Liver (tissue), 9 donors: Measurements from ENCODE around the gene LRRC32. TPM values are rescaled to one million over a fixed set of nuclear protein-coding genes. Genes with fewer than 3 reads are reported as not detected.

ENCODE experiments used
- DNase-seq: peaks from one replicate; pipeline ENCODE4 v3.0.0-alpha.2; 2017; ENCODE audit warnings: low spot score
- H3K27ac ChIP-seq, 2 donors: one replicate each; pipeline ENCODE4 v1.7.0; 2013; ENCODE audit warnings: inconsistent platforms in 2 of 2, low read length in 2 of 2, control low read depth in 1 of 2, low read depth in 1 of 2, mild to moderate bottlenecking in 1 of 2
- H3K27me3 ChIP-seq, 4 donors: one replicate each; pipeline versions ENCODE4 v1.6.1 to v1.7.0; 2013; ENCODE audit warnings: low read length in 3 of 4, inconsistent platforms in 1 of 4, mild to moderate bottlenecking in 1 of 4, moderate library complexity in 1 of 4; ENCODE audit not compliant: control insufficient read depth in 4 of 4, insufficient read depth in 4 of 4
- H3K36me3 ChIP-seq, 4 donors: one replicate each; pipeline versions ENCODE4 v1.6.1 to v1.7.0; 2013; ENCODE audit warnings: low read length in 3 of 4, mild to moderate bottlenecking in 3 of 4, low read depth in 1 of 4, moderate library complexity in 1 of 4; ENCODE audit not compliant: control insufficient read depth in 4 of 4, insufficient read depth in 3 of 4
- H3K4me1 ChIP-seq, 4 donors: one replicate each; pipeline versions ENCODE4 v1.6.1 to v1.7.0; 2013; ENCODE audit warnings: low read length in 3 of 4, mild to moderate bottlenecking in 3 of 4, moderate library complexity in 1 of 4; ENCODE audit not compliant: control insufficient read depth in 4 of 4, insufficient read depth in 4 of 4
- H3K4me3 ChIP-seq, 3 donors: one replicate each; pipeline versions ENCODE4 v1.6.1 to v1.7.0; 2013; ENCODE audit warnings: low read length in 3 of 3, control low read depth in 1 of 3, low read depth in 1 of 3, mild to moderate bottlenecking in 1 of 3
- H3K9ac ChIP-seq, 2 donors: one replicate each; pipeline ENCODE4 v1.7.0; 2013; ENCODE audit warnings: low read length in 2 of 2, mild to moderate bottlenecking in 2 of 2, moderate library complexity in 2 of 2, control low read depth in 1 of 2, low read depth in 1 of 2
- H3K9me3 ChIP-seq, 4 donors: one replicate each; pipeline versions ENCODE4 v1.6.1 to v1.7.0; 2013; ENCODE audit warnings: low read length in 3 of 4; ENCODE audit not compliant: control insufficient read depth in 4 of 4
- ATF3 ChIP-seq: IDR thresholded peaks from 2 replicates; pipeline ENCODE4 v1.6.1; 2016; ENCODE audit warnings: antibody characterized with exemption
- CTCF ChIP-seq: fragments of 150-350 bp; IDR thresholded peaks from 2 replicates; pipeline ENCODE4 v1.5.1; 2017; ENCODE audit warnings: improper control_type of control experiment, low read depth, low read length; ENCODE audit not compliant: missing input control
- EGR1 ChIP-seq, 2 donors: IDR thresholded peaks; 2 replicates each; pipeline ENCODE4 v1.6.1; 2016 to 2018; ENCODE audit warnings: antibody characterized with exemption in 2 of 2, low read depth in 2 of 2
- FOXA1 ChIP-seq: IDR thresholded peaks from 2 replicates; pipeline ENCODE4 v1.6.1; 2016; ENCODE audit warnings: antibody characterized with exemption
- FOXA2 ChIP-seq: IDR thresholded peaks from 2 replicates; pipeline ENCODE4 v1.6.1; 2016; ENCODE audit warnings: antibody characterized with exemption
- GABPA ChIP-seq, 2 donors: IDR thresholded peaks in 1 of 2; conservative IDR thresholded peaks in 1 of 2; 2 replicates each; pipeline ENCODE4 v1.6.1; 2016; ENCODE audit warnings: antibody characterized with exemption in 2 of 2, mild to moderate bottlenecking in 1 of 2, moderate library complexity in 1 of 2
- HNF4A ChIP-seq, 2 donors: conservative IDR thresholded peaks; 2 replicates each; pipeline ENCODE4 v1.6.1; 2016; ENCODE audit warnings: antibody characterized with exemption in 2 of 2, mild to moderate bottlenecking in 2 of 2
- HNF4G ChIP-seq: IDR thresholded peaks from 2 replicates; pipeline ENCODE4 v1.6.1; 2016; ENCODE audit warnings: antibody characterized with exemption
- JUND ChIP-seq, 2 donors: IDR thresholded peaks; 2 replicates each; pipeline ENCODE4 v1.6.1; 2016; ENCODE audit warnings: antibody characterized with exemption in 2 of 2
- NR2F2 ChIP-seq: IDR thresholded peaks from 2 replicates; pipeline ENCODE4 v1.6.1; 2016; ENCODE audit warnings: antibody characterized with exemption
- RAD21 ChIP-seq, 2 donors: IDR thresholded peaks; 2 replicates each; pipeline ENCODE4 v1.6.1; 2016; ENCODE audit warnings: antibody characterized with exemption in 2 of 2, mild to moderate bottlenecking in 2 of 2
- RXRA ChIP-seq, 2 donors: IDR thresholded peaks; 2 replicates each; pipeline ENCODE4 v1.6.1; 2017 to 2018; ENCODE audit warnings: antibody characterized with exemption in 2 of 2, mild to moderate bottlenecking in 1 of 2
- SP1 ChIP-seq: IDR thresholded peaks from 2 replicates; pipeline ENCODE4 v1.6.1; 2018; ENCODE audit warnings: antibody characterized with exemption, mild to moderate bottlenecking
- TAF1 ChIP-seq: conservative IDR thresholded peaks from 2 replicates; pipeline ENCODE4 v1.6.1; 2016; ENCODE audit warnings: antibody characterized with exemption, mild to moderate bottlenecking
- YY1 ChIP-seq: IDR thresholded peaks from 2 replicates; pipeline ENCODE4 v1.6.1; 2016; ENCODE audit warnings: antibody characterized with exemption, mild to moderate bottlenecking
- WGBS: extraction: QIAGEN DNeasy Blood & Tissue Kit; methylation state at CpG from one replicate; pipeline ENCODE4 v1.1.7; 2013; 5-methylcytosine and 5-hydroxymethylcytosine counted together
- polyA plus RNA-seq, 2 donors: library from polyadenylated mRNA; stranded (reverse) in 1 of 2; unstranded in 1 of 2; fragments of 200-250 nt in 1 of 2; fragments of >200 nt in 1 of 2; fragmentation: Nextera tagmentation in 1 of 2; extraction: Ambion mirVana in 1 of 2; gene quantifications; one replicate each; pipeline versions ENCODE4 v1.2.1 to v1.2.3, GENCODE V29; 2013 to 2015
- total RNA-seq, 2 donors: library from RNA; depleted of rRNA; stranded (reverse); fragments of >200 nt; gene quantifications; one replicate each; pipeline ENCODE4 v1.2.3, GENCODE V29; 2014
- TF ChIP-seq, protein P1 (sequence below): IDR thresholded peaks from 2 replicates; pipeline ENCODE4 v1.6.1; 2016; ENCODE audit warnings: antibody characterized with exemption
- TF ChIP-seq, protein P2 (sequence below): IDR thresholded peaks from 2 replicates; pipeline ENCODE4 v1.6.1; 2016; ENCODE audit warnings: antibody characterized with exemption
- donor health status: healthy.
- donor health status: healthy.
- donor health status: healthy.
- donor health status: healthy.
- donor health status: healthy.

Gene LRRC32
- total and polyA plus RNA-seq, 4 donors = 5.4 to 15.4 (median 9.3) TPM

- H3K9ac ChIP-seq = no peak overlapping the region
- no peaks in the 10 kb centered on the region for H3K9me3 ChIP-seq
- TF ChIP-seq SP1 = no peak
- TF ChIP-seq FOXA2 = no peak
- no peak for TF ChIP-seq CTCF
- TF ChIP-seq JUND (IDR thresholded peaks at IDR 0.05) = no peak
- no peak for TF ChIP-seq RAD21 (IDR thresholded peaks at IDR 0.05)
- no peak for TF ChIP-seq YY1
- no peak for TF ChIP-seq FOXA1
- TF ChIP-seq GABPA (IDR thresholded peaks at IDR 0.05 in 1 of 2, conservative IDR thresholded peaks at IDR 0.05 in 1 of 2) = no peak
- TF ChIP-seq, protein P1, sequence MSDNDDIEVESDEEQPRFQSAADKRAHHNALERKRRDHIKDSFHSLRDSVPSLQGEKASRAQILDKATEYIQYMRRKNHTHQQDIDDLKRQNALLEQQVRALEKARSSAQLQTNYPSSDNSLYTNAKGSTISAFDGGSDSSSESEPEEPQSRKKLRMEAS = no peak
- TF ChIP-seq ATF3 = no peak
- TF ChIP-seq NR2F2 = no peak
- DNase-seq = no peak
- no peaks in the 10 kb centered on the region for H3K4me1 ChIP-seq
- H3K4me3 ChIP-seq = no peak overlapping the region
- no peak overlapping the region for H3K27ac ChIP-seq
- no peaks in the 10 kb centered on the region for H3K27me3 ChIP-seq
- H3K36me3 ChIP-seq = no peaks in the 10 kb centered on the region
- 89% methylated on average over 8 of the region's 8 CpGs for WGBS
Observed at GRCh38 chr11:76678321-76678720, 7.8 kb upstream of the LRRC32 start.

DNA sequence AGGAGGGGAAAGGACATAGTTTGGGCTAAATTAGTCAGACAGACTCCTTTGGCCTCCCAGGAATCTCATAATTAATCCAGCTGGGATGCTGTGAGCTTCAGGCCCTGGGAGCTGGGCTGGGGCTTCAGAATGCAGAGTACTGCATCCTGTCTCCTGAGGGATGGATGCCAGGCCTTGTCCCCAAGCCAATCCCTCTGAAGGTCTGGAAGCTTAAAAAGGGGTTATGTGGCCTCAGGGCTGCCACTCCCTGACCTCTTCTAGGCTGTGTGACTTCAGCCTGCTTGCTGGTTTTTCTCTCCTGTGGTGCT, 6.9 kb upstream of the LRRC32 start:
- no peak overlapping the region for H3K27ac ChIP-seq
- DNase-seq = no peak

More for the DNA sequence above, 6.9 kb upstream of the LRRC32 start:
- TF ChIP-seq, protein P1 = no peak
- TF ChIP-seq TAF1 (no peak), EGR1 (IDR thresholded peaks at IDR 0.05; ENCODE audit: low read depth in 2 of 2) (no peak), RAD21 (IDR thresholded peaks at IDR 0.05) (peak; percentile 13 to 23), HNF4G (no peak), RXRA (IDR thresholded peaks at IDR 0.05) (peak; percentile 42), GABPA (IDR thresholded peaks at IDR 0.05 in 1 of 2, conservative IDR thresholded peaks at IDR 0.05 in 1 of 2) (no peak), NR2F2 (peak; percentile 85), JUND (IDR thresholded peaks at IDR 0.05) (no peak), FOXA1 (no peak), SP1 (peak; percentile 35), ATF3 (no peak), HNF4A (conservative IDR thresholded peaks at IDR 0.05) (no peak)
- TF ChIP-seq, protein P2, sequence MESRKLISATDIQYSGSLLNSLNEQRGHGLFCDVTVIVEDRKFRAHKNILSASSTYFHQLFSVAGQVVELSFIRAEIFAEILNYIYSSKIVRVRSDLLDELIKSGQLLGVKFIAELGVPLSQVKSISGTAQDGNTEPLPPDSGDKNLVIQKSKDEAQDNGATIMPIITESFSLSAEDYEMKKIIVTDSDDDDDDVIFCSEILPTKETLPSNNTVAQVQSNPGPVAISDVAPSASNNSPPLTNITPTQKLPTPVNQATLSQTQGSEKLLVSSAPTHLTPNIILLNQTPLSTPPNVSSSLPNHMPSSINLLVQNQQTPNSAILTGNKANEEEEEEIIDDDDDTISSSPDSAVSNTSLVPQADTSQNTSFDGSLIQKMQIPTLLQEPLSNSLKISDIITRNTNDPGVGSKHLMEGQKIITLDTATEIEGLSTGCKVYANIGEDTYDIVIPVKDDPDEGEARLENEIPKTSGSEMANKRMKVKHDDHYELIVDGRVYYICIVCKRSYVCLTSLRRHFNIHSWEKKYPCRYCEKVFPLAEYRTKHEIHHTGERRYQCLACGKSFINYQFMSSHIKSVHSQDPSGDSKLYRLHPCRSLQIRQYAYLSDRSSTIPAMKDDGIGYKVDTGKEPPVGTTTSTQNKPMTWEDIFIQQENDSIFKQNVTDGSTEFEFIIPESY = no peak
- Histone ChIP-seq H3K4me1 (peaks cover 0 to 4% (median 2%) of the 10 kb centered on the region in 4 donors), H3K27me3 (no peaks in the 10 kb centered on the region), H3K9ac (no peak overlapping the region), H3K36me3 (no peaks in the 10 kb centered on the region), H3K4me3 (no peak overlapping the region), H3K9me3 (no peaks in the 10 kb centered on the region)
